D721Med (cell line): ENCODE measurements around the gene CYP2W1.

Source experiments
- DNase-seq: peaks from one replicate; pipeline ENCODE4 v3.0.0; 2011; ENCODE audit warnings: low spot score; ENCODE audit not compliant: insufficient read length
- FAIRE-seq: peaks from 2 replicates; lab custom pipeline; 2011; peaks lifted over from hg19 to GRCh38; lab: Jason Lieb, UNC
- TF ChIP-seq, protein P1 (sequence below): IDR thresholded peaks from 2 replicates; pipeline ENCODE4 v1.5.1; 2012; ENCODE audit warnings: mild to moderate bottlenecking, control low read depth; ENCODE audit not compliant: insufficient read depth; ENCODE audit errors: missing control alignments

The CYP2W1 gene

DNA sequence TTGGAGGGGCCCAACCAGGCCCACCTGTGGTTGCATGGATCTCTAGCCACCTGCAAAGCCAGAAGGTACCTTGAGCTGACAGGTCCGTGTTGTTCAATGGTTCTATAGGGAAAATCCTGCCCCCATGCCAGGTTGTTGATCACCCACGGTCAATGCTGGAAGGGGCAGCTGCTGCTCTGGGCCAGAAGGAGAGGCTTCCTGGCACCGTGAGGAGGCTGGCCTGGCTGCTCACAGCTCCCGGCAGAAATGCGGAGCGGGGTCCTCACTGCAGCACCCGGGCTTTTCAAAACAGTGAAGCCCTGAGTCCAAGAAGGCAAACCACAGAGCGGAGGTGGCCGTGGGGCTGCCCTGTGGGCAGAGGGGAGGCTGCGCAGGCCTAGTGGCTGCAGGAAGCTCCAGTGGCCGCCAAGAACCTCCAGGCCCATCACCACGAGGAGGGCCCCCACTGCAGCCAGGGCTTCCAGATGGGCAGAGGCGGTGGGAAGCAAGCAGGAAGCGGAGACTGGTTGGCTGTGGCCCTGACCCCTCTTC, 36.3 kb downstream of the CYP2W1 start:
- TF ChIP-seq, protein P1, sequence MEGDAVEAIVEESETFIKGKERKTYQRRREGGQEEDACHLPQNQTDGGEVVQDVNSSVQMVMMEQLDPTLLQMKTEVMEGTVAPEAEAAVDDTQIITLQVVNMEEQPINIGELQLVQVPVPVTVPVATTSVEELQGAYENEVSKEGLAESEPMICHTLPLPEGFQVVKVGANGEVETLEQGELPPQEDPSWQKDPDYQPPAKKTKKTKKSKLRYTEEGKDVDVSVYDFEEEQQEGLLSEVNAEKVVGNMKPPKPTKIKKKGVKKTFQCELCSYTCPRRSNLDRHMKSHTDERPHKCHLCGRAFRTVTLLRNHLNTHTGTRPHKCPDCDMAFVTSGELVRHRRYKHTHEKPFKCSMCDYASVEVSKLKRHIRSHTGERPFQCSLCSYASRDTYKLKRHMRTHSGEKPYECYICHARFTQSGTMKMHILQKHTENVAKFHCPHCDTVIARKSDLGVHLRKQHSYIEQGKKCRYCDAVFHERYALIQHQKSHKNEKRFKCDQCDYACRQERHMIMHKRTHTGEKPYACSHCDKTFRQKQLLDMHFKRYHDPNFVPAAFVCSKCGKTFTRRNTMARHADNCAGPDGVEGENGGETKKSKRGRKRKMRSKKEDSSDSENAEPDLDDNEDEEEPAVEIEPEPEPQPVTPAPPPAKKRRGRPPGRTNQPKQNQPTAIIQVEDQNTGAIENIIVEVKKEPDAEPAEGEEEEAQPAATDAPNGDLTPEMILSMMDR = no peak
- FAIRE-seq (no peak), DNase-seq (no peak)

DNA sequence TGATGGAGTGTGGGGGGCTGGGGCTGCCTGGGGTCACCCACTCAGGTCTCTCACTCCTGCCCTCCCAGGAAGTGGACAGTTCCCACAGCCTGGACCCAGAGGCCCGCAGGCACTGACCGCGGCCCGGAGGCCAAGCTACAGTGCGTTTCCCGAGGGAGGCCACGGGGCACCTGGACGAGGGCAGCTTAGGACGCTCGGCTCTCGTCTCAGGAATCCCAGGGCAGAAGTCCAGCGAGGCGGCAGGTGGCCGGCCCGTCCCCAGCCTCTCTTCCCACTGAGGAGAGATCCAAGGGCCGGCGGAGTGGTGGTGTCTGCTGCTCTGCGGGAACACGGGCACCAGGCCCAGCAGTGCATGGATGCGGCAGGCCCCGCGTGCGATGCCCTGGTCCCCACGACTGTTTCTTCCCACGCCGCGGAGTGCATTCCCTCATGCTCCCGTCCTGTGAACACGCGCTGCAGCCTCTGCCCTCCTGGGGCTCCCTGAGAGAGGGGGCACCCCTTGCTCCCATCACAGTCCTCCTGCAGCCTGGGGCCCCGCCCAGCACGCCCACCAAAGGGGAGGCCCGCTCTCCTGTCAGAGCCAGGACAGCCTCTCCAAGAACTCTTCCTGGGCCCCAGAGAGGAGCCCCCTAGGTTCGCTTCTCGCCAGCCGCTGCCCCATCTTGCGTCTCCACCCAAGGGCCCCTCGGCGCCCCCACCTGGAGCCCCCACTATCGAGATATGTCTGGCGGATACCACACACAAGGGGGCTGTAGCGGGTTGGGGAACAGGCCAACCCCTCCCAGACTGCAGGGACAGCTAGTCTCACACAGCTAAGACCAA, 37.0 kb downstream of the CYP2W1 start:
- TF ChIP-seq, protein P1 = no peak
- FAIRE-seq = no peak
- no peak for DNase-seq

DNA sequence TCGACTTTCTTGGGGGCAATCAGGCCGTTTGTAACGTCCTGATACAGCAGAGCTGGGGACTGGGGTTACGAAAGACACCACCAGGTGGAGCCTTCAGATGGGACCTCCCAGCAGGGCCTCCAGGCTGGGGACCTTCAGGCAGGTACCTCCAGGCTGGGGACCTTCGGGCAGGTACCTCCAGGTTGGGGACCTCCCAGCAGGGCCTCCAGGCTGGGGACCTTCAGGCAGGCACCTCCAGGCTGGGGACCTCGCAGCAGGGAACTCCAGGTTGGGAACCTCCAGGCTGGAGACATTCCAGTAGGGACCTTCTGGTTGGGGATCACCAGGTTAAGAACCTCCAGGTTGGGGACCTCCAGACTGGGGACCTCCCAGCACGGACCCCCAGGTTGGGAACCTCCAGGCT, 37.9 kb downstream of the CYP2W1 start:
- no peak for DNase-seq
- TF ChIP-seq, protein P1 = no peak
- FAIRE-seq = no peak

DNA sequence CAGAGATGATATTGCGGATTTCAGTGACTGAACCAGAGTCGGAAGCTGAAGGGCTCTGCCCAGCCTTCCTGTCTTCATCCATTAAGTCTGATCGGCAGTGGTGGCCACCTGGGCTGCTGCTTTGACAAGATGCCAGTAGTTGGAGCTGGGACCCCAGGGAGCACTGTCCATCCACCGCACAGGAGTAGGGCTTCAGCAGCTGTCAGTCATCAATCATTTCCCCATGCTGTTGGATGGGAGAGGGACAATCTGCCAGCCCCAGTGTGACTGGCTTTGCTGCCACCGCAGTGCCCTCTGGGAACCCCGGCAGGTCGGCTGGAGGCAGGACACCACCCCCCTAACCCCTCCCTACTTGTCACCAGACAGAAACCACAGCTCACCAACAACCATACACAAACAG, 38.4 kb downstream of the CYP2W1 start:
- TF ChIP-seq, protein P1 = no peak
- DNase-seq (no peak), FAIRE-seq (no peak)

DNA sequence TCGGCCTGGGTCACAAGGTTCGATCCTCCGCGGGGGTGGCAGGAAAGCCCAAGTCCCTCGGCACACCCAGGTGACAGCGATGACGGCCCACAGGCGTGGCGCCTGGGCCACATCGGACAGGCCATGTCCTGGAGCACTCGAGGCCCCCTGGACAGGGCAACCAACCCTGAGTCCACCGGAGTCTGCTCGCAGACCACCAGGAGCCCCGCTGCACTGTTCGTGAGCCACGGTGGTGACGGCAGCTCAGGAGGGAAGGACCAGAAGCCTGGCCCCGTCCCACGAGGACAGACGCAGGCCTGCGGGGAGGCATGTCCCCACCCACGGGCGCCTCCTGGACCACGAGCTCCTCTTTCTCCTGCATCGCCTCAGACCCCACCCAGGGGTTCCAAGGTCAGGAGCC, 39.0 kb downstream of the CYP2W1 start:
- FAIRE-seq (no peak), DNase-seq (no peak)
- TF ChIP-seq, protein P1 = no peak

DNA sequence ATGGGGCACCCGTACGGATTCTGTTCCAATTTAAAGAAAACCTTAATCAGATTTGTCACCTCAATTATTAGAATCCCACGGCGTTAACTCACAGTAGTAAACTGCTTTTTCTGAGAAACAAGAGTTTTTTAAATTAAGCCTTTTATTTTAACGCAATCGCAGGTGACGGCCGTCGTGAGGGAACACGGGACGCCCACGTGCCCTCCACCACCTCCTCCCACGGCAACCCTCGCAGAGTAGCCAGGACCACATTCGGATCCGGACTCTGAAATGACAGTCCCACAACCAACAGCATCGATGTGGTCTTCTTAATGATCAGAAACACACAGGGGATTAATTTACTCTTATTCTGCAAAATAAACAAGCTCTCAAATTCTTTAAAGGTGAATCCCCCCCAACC, 39.4 kb downstream of the CYP2W1 start:
- TF ChIP-seq, protein P1 = no peak
- DNase-seq (no peak), FAIRE-seq (no peak)

DNA sequence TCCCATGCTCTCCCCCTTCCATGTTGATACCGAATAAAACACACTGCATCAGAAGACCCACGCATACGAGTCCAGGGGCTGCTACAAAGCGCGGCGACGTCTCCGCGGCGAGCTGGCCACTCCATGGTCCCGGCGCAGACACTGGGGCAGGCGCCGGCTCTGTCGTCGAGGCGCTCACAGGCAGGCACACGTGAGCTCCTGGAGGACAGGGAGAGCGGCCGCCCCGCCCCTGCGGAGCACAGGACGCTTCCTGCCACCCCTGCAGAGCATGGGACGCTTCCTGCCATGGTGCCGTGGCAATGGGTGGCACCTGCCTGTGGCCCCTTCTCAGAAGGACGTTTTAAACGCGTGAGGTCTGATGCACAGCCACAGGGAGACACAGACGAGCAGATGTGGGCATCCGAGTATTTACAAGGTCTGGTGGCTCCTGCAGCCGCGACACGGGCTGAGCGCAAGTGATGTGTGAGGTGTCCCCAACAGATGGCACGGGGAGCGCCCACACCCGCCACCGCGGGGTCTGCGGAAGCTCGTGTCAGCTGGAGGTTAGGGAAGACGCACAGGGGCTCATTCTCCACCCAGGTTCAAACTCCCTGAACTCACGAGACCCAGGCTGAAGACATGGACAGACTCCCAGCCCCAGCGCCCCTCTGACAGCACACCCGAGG, 40.0 kb downstream of the CYP2W1 start:
- TF ChIP-seq, protein P1 = no peak
- FAIRE-seq (no peak), DNase-seq (no peak)
